ENCODE measurements around the gene CBLC.
"Not testable (repeated sequence)": the region's sequence is repeated elsewhere in the genome, so short reads cannot be mapped to it uniquely, and the experiment has no call there.

Gene CBLC

DNA sequence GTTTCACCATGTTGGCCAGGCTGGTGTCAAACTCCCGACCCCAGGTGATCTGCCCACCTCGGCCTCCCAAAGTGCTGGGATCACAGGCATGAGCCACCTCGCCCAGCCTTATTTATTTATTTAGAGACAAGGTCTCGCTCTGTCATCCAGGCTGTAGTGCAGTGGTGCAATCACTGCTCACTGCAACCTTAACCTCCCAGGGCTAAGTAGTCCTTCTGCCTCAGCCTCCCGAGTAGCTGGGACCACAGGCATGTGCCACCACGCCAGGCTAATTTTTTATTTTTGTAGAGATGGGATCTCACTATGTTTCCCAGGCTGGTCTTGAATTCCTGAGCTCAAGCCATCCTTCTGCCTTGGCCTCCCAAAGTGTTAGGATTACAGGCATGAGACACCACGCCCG is 56.7 kb downstream of the CBLC start:
- H3K9me3 ChIP-seq (replicated peaks; ENCODE audit: insufficient read depth, low read length); H3K79me2 ChIP-seq (ENCODE audit: low read length); H2AFZ ChIP-seq (ENCODE audit: low read length): not testable (repeated sequence)

DNA sequence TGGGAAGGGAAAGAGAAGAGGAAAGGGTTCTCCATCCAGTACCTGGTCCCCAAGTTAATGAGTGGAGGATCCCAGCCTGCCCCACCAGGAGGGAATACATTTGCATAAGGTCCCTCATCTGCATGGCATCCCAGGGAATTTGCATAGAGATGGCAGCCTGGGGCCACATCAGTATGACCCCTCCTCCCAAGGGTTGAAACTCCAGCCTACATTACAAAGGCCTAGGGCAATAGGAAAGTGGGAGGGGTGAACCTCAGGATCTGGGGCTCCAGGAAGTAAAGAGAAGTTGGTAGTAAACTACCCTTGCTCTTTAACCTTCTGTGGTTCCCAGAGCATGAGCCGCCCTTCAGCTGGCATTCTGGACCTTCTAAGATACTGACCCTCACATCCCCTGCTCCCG is 61.6 kb downstream of the CBLC start:
- Histone ChIP-seq H3K36me3 (replicated peaks; ENCODE audit: insufficient read depth, low read length) (no peaks in the 10 kb centered on the region), H3K4me1 (ENCODE audit: low read length) (no peaks in the 10 kb centered on the region), H3K9me2 (replicated peaks; ENCODE audit: insufficient read depth, low read length) (no peaks in the 10 kb centered on the region), H3K9ac (ENCODE audit: low read length) (no peak overlapping the region), H2AFZ (ENCODE audit: low read length) (no peak overlapping the region), H3K27ac (ENCODE audit: low read length) (no peak overlapping the region), H3K79me2 (ENCODE audit: low read length) (no peaks in the 10 kb centered on the region), H3K4me2 (ENCODE audit: low read depth, low read length) (no peak overlapping the region), H3K9me3 (replicated peaks; ENCODE audit: insufficient read depth, low read length) (no peaks in the 10 kb centered on the region), H3F3A (ENCODE audit: insufficient read depth, low read length) (no peaks in the 10 kb centered on the region), H3K4me3 (ENCODE audit: low read length) (no peak overlapping the region), H4K20me1 (ENCODE audit: insufficient read depth, low read length) (no peaks in the 10 kb centered on the region), H3K27me3 (replicated peaks; ENCODE audit: insufficient read depth, low read length) (peaks cover 61% of the 10 kb centered on the region)
- TF ChIP-seq, protein P1, sequence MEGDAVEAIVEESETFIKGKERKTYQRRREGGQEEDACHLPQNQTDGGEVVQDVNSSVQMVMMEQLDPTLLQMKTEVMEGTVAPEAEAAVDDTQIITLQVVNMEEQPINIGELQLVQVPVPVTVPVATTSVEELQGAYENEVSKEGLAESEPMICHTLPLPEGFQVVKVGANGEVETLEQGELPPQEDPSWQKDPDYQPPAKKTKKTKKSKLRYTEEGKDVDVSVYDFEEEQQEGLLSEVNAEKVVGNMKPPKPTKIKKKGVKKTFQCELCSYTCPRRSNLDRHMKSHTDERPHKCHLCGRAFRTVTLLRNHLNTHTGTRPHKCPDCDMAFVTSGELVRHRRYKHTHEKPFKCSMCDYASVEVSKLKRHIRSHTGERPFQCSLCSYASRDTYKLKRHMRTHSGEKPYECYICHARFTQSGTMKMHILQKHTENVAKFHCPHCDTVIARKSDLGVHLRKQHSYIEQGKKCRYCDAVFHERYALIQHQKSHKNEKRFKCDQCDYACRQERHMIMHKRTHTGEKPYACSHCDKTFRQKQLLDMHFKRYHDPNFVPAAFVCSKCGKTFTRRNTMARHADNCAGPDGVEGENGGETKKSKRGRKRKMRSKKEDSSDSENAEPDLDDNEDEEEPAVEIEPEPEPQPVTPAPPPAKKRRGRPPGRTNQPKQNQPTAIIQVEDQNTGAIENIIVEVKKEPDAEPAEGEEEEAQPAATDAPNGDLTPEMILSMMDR (IDR thresholded peaks at IDR 0.05; ENCODE audit: low read length) = no peak
- no peak for TF ChIP-seq EZH2phosphoT487 (IDR thresholded peaks at IDR 0.05; ENCODE audit: low read length)
- TF ChIP-seq EZH2 (optimal IDR thresholded peaks at IDR 0.05; ENCODE audit: low read depth, low read length) = no peak
- DNase-seq = no peak

More for the DNA sequence above, 56.7 kb downstream of the CBLC start:
- not testable (repeated sequence) for H4K20me1 ChIP-seq (ENCODE audit: insufficient read depth, low read length); DNase-seq; H3K9me2 ChIP-seq (replicated peaks; ENCODE audit: insufficient read depth, low read length); H3K4me1 ChIP-seq (ENCODE audit: low read length); H3K4me3 ChIP-seq (ENCODE audit: low read length); H3K9ac ChIP-seq (ENCODE audit: low read length); H3K4me2 ChIP-seq (ENCODE audit: low read depth, low read length); H3F3A ChIP-seq (ENCODE audit: insufficient read depth, low read length); H3K27ac ChIP-seq (ENCODE audit: low read length); H3K36me3 ChIP-seq (replicated peaks; ENCODE audit: insufficient read depth, low read length)
- peaks cover 82% of the 10 kb centered on the region for H3K27me3 ChIP-seq (replicated peaks; ENCODE audit: insufficient read depth, low read length)

DNA sequence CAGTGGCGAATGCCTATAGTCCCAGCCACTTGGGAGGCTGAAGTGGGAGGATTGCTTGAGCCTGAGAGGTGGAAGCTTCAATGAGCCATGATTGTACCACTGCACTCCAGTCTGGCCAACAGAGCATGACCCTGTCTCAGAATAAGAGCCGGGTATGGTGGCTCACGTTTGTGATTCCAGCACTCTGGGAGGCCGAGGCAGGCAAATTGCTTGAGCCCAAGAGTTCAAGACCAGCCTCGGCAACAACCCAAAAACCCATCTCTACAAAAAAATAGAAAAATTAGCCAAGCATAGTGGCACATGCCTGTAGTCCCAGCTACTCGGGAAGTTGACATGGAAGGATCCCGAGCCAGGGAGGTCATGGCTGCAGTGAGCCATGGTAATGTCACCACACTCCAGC is 63.1 kb downstream of the CBLC start:
- Histone ChIP-seq H3K9ac (ENCODE audit: low read length) (no peak overlapping the region), H3F3A (ENCODE audit: insufficient read depth, low read length) (no peaks in the 10 kb centered on the region), H3K27ac (ENCODE audit: low read length) (no peak overlapping the region), H4K20me1 (ENCODE audit: insufficient read depth, low read length) (no peaks in the 10 kb centered on the region), H3K4me2 (ENCODE audit: low read depth, low read length) (no peak overlapping the region), H2AFZ (ENCODE audit: low read length) (no peak overlapping the region), H3K9me2 (replicated peaks; ENCODE audit: insufficient read depth, low read length) (no peaks in the 10 kb centered on the region), H3K4me1 (ENCODE audit: low read length) (peaks cover 8% of the 10 kb centered on the region), H3K79me2 (ENCODE audit: low read length) (no peaks in the 10 kb centered on the region), H3K4me3 (ENCODE audit: low read length) (no peak overlapping the region), H3K36me3 (replicated peaks; ENCODE audit: insufficient read depth, low read length) (no peaks in the 10 kb centered on the region), H3K9me3 (replicated peaks; ENCODE audit: insufficient read depth, low read length) (no peaks in the 10 kb centered on the region), H3K27me3 (replicated peaks; ENCODE audit: insufficient read depth, low read length) (peaks cover 50% of the 10 kb centered on the region)
- TF ChIP-seq, protein P1 (IDR thresholded peaks at IDR 0.05; ENCODE audit: low read length) = no peak
- TF ChIP-seq EZH2phosphoT487 (IDR thresholded peaks at IDR 0.05; ENCODE audit: low read length) = no peak
- no peak for TF ChIP-seq EZH2 (optimal IDR thresholded peaks at IDR 0.05; ENCODE audit: low read depth, low read length)
- DNase-seq = no peak

DNA sequence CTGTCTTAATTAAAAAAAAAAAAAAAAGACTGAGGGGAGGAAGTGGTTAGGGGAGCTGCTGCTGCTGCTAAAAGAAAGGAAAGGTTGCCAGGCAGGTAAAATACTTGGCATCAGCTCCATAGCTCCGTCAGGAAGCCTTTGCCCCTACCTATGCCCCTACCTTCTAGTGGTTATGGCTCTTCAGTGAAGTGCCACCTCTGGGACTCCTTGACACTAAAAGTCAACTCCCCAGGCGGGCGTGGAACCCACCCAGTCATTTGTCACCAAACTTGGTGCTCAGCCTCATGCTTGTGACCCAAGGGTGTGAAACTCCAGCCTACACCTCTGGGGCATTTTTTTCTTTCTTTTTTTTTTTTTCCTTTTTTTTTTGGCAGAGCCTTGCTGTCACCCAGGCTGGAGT is 63.5 kb downstream of the CBLC start:
- no peak overlapping the region for H3K27ac ChIP-seq (ENCODE audit: low read length)
- TF ChIP-seq EZH2 (optimal IDR thresholded peaks at IDR 0.05; ENCODE audit: low read depth, low read length) = no peak
- no peak for TF ChIP-seq EZH2phosphoT487 (IDR thresholded peaks at IDR 0.05; ENCODE audit: low read length)
- TF ChIP-seq, protein P1 (IDR thresholded peaks at IDR 0.05; ENCODE audit: low read length) = no peak
- no peak overlapping the region for H3K9ac ChIP-seq (ENCODE audit: low read length)
- no peaks in the 10 kb centered on the region for H3K9me3 ChIP-seq (replicated peaks; ENCODE audit: insufficient read depth, low read length)
- DNase-seq = no peak
- peaks cover 8% of the 10 kb centered on the region for H3K4me1 ChIP-seq (ENCODE audit: low read length)
- H3K27me3 ChIP-seq (replicated peaks; ENCODE audit: insufficient read depth, low read length) = peaks cover 45% of the 10 kb centered on the region
- no peaks in the 10 kb centered on the region for H4K20me1 ChIP-seq (ENCODE audit: insufficient read depth, low read length)
- H3K36me3 ChIP-seq (replicated peaks; ENCODE audit: insufficient read depth, low read length) = no peaks in the 10 kb centered on the region
- H3K9me2 ChIP-seq (replicated peaks; ENCODE audit: insufficient read depth, low read length) = no peaks in the 10 kb centered on the region
- no peak overlapping the region for H3K4me3 ChIP-seq (ENCODE audit: low read length)
- H3K79me2 ChIP-seq (ENCODE audit: low read length) = no peaks in the 10 kb centered on the region
- H3K4me2 ChIP-seq (ENCODE audit: low read depth, low read length) = no peak overlapping the region
- no peak overlapping the region for H2AFZ ChIP-seq (ENCODE audit: low read length)
- no peaks in the 10 kb centered on the region for H3F3A ChIP-seq (ENCODE audit: insufficient read depth, low read length)

All from MM.1S (cell line).